Mammary epithelial cell (primary cell): ENCODE results near the gene LY86.

Experiments used
- CTCF ChIP-seq, 2 donors: IDR thresholded peaks in 1 of 2; conservative IDR thresholded peaks in 1 of 2; 2 replicates each; pipeline ENCODE4 v1.5.1; 2011 to 2012; ENCODE audit warnings: inconsistent platforms in 2 of 2, low read length in 2 of 2, mild to moderate bottlenecking in 2 of 2, control low read depth in 1 of 2, low read depth in 1 of 2; ENCODE audit not compliant: insufficient read depth in 1 of 2; ENCODE audit errors: extremely low read depth in 1 of 2
- EZH2 ChIP-seq: IDR thresholded peaks from 2 replicates; pipeline ENCODE4 v1.6.1; 2012; ENCODE audit warnings: low read length, inconsistent platforms, borderline replicate concordance

- no peak for TF ChIP-seq CTCF (conservative IDR thresholded peaks at IDR 0.05 in 1 of 2, IDR thresholded peaks at IDR 0.05 in 1 of 2; ENCODE audit: extremely low read depth in 1 of 2, insufficient read depth in 1 of 2, low read depth in 1 of 2, low read length in 2 of 2)
- TF ChIP-seq EZH2, result no peak
These were observed 28.1 kb downstream of the LY86 start for GRCh38 chr6:6616656-6617055.
